Right lung (tissue), 5 donors: ENCODE results near the gene TLE1. TPM values are rescaled to one million over a fixed set of nuclear protein-coding genes. Genes with fewer than 3 reads are reported as not detected.
A peak's percentile ranks its signal among the peaks of the same experiment; 100 is the strongest.
"Not testable (repeated sequence)": the region's sequence is repeated elsewhere in the genome, so short reads cannot be mapped to it uniquely, and the experiment has no call there.

Experiments
- DNase-seq, 2 donors: peaks; one replicate each; pipeline ENCODE4 v3.0.0-alpha.2; 2013
- polyA plus RNA-seq, 5 donors: library from polyadenylated mRNA; unstranded; fragments of 120-200 nt; gene quantifications; one replicate each; pipeline versions ENCODE4 v1.2.1 to v1.2.3, GENCODE V29; 2013; ENCODE audit warnings: inconsistent platforms in 1 of 5, low replicate concordance in 1 of 5; ENCODE audit not compliant: insufficient read length in 5 of 5, insufficient read depth in 1 of 5

TLE1 gene
- polyA plus RNA-seq, 5 donors: 37.0 to 44.5 (median 42.2) TPM

GRCh38 chr9:81656004-81656403 is 33.3 kb downstream of the TLE1 start:
- DNase-seq: no peak

- DNase-seq: no peak
Measured at GRCh38 chr9:81653240-81653639, 36.1 kb downstream of the TLE1 start.

DNA sequence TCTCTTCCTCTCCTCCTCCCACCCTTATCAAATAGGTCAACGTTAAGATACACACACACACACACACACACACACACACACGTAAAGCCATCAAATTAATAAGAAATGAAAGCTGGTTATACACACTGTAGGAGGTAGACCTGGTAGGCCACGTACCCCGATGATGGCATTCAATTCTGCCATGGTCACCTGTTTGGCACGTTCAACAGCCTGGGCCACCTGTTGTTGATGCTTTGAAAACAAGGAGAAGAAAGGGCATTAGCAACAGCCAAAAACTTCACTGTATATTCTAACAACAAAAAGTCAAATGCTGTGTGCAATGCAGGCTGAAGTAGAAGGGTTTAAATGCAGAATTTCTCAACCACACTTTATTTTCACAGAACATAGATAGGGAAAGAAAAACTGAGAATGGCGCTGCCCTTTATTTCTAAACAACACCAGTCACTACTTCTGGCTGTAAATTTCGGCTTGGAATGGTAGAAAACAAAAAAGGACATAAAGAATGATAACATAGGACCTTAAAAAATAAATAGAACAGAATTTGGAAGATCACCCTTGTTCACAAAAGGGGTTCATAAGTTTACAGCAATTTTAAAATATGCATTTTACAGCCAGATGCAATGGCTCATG is 37.2 kb downstream of the TLE1 start:
- peak; percentile 45 to 68 for DNase-seq

- peak; percentile 57 to 70 for DNase-seq
Measured at GRCh38 chr9:81650586-81651515, 38.5 kb downstream of the TLE1 start.

DNA sequence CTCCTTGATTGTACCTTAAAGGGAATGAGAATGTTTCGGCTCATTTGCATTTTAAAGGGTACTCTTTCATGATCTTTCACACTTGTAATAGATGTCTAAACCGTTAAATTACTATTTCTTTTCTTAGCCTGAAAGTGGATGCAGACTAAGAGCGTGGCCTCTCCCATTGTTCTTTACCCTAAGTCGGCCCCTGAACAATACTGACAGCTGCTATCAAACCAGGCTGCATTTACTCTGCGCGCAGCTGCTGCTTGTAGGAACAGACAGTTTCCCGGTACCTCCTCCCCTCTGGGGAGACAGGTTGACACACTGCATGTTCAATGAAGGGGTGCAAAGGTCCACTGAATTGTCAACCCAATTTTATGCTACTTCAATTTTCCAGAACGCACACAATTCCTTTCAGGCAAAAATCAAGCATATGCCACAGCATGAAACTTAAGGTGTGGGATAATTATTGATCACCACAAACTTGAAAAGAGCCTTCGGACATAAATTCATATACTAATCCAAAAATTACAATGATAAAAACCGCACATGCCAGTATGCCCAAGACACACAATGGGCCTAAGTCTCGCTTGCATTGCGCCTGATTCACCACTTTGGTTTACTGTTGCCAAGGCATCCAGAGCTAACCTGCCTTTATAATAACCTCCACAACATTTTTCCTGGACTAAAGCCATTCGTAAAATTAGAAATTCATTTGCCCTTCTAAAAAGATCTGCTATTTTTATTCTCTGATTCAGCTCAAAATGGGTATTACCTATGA is 39.7 kb downstream of the TLE1 start:
- no peak for DNase-seq

- DNase-seq: no peak
Measured at GRCh38 chr9:81648891-81649290, 40.5 kb downstream of the TLE1 start.

DNA sequence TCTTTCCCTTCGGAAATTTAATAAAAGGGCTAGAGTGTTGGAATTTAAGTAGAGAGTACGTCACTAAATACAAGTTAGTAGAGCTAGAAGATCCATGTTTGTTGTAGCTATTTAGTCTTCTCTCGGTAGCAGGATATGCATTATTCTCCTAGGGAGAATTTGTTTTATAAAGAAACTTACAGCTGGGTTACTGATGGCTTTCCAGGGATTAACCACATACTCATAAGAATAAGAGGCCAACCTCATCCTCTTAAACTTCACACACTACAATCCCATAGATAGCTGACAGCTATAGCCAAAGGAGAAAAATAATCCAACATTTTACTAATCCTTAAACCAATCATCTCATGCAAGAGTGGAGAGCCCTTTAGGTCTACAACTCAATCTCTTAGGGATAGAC is 43.0 kb downstream of the TLE1 start:
- no peak for DNase-seq

- DNase-seq: not testable (repeated sequence)
Measured at GRCh38 chr9:81644513-81644912, 44.8 kb downstream of the TLE1 start.

DNA sequence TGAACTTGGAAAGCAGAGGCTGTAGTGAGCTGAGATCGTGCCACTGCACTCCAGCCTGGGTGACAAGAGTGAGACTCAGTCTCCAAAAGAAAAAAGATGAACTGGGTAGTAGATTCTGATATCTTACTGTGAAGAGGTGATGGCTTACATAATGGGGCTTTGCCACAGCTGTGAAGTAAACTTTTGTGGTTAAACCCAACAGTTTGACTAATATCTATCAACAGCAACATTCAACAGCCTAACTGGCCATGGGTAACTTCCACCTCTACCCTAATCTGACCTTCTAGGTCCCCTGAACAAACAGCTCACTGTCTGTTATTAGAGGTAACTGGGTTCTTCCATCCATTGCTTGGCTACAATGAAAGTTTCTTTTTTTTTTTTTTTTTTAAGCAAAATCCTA is 52.1 kb downstream of the TLE1 start:
- no peak for DNase-seq

GRCh38 chr9:81636255-81636599 is 53.1 kb downstream of the TLE1 start:
- no peak for DNase-seq

- no peak for DNase-seq
Measured at GRCh38 chr9:81635521-81636254, 53.7 kb downstream of the TLE1 start.

GRCh38 chr9:81634915-81635516 is 54.3 kb downstream of the TLE1 start:
- DNase-seq: no peak

DNA sequence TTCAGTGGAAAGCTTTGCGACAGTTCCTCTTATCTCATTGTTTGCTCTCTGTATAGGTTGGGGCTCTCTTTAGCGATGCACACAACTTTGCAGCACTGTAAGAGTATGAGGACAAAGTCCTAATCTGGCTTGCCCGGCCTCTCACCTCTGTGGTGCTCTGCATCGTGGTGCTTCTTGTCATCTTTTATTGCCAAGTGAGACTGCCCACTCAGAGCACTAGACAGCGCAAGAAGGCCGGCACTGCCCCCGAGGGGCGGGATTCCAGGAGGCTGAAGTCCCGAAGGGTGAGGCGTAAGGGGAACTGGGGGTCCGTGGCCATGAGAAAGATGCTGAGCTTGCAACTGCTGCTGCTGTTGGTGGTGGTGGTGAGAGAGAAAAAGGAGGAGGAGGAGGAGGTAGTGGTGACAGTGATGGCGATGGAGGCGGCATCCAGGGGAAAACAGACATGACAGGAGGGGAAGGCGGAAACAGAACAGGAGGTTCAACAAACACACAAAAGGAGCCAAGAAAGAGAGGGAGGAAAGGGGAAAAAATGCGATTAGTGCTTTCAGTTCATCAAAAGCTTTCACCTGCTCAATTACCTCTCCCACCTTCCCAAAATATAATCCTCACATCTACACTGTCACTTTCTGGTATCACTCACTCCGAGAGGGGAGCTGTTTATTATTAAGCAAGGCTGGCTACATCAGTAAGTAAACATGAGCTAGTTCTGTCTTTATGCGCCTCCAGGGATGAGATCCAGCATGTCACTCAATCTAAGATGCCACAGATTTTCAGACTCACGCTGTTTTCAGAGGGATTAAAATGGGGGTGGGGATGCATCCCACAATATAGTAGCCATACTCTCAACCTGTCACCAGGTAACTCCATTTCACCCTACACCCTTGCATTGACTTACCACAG is 55.1 kb downstream of the TLE1 start:
- no peak for DNase-seq

DNA sequence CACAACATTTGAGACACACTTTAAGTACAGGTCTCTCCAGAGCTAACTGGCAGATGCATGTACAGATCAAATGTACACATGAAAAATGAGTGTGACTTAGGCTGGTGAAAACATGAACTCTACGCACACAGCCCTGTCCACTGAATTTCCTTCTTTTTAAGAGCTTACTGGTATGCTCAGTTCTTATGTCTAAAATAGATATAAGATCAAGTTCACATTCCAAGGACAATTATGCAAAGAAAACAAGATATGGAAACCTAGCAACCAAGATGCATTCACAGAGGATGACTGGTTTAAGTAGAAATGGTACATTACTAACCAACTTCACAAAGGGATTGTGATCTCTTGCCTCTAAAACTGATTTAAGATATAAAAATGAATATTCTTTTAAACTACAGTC is 56.7 kb downstream of the TLE1 start:
- no peak for DNase-seq

GRCh38 chr9:81631218-81631745 is 58.1 kb downstream of the TLE1 start:
- DNase-seq: no peak

- no peak for DNase-seq
Measured at GRCh38 chr9:81629440-81629839, 59.9 kb downstream of the TLE1 start.

GRCh38 chr9:81628897-81629296 is 60.5 kb downstream of the TLE1 start:
- no peak for DNase-seq

DNA sequence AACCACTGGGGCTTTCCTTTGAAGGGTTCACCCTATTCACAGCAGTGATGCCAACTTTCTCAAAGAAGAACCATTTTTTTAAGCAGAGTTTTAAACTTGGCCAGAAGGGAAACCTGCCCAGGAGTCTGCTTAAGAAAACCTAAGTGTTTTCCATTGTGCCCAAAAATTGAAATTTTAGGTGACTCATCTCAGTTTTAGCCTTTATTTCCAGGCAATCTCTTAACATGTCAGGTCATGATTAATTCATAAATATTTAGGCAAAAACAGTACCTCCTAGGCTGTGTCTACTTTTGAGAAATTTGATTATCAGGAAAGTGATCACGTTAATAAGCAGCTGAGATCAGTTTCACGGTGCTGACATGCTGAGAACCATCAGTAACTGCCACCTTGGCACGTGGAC is 61.9 kb downstream of the TLE1 start:
- no peak for DNase-seq

DNA sequence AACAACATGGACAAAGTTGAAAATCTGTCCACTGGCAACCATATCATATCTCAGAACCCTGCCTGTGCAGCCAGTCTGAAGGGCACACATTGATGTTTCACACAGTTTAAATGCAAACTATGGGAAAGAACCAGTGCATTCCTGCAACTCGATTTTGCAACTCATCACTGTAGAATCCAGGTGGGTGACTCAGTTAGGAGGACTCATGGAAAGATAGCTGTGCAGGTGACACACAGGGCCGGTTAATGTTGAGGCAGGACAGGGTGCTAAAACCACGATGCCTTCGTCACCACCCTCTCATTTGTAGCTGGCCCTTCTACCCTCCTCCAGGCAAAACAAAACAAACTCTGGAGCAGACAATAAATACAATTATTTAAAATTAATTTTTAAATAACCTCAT is 62.8 kb downstream of the TLE1 start:
- no peak for DNase-seq

GRCh38 chr9:81625969-81626368 is 63.4 kb downstream of the TLE1 start:
- no peak for DNase-seq
